Astrocyte of the cerebellum (primary cell): Measurements from ENCODE around the gene MTHFR.

Source experiments
- DNase-seq: peaks from one replicate; pipeline ENCODE4 v3.0.0-alpha.2; 2011; ENCODE audit warnings: low read depth
- H3K4me3 ChIP-seq: 2 replicates; pipeline ENCODE4 v1.5.1; 2011; ENCODE audit warnings: mild to moderate bottlenecking, low read depth, low read length, moderate library complexity
- in situ Hi-C: cut with HindIII; loops from 2 replicates; pipeline ENCODE4 v1.10.0; 2017; ENCODE audit warnings: low sequenced_read_pairs
- TF ChIP-seq, protein P1 (sequence below): IDR thresholded peaks from 2 replicates; pipeline ENCODE4 v1.5.1; 2012; ENCODE audit warnings: low read length, low read depth, moderate library complexity, mild to moderate bottlenecking; ENCODE audit errors: missing control alignments

MTHFR gene

DNA sequence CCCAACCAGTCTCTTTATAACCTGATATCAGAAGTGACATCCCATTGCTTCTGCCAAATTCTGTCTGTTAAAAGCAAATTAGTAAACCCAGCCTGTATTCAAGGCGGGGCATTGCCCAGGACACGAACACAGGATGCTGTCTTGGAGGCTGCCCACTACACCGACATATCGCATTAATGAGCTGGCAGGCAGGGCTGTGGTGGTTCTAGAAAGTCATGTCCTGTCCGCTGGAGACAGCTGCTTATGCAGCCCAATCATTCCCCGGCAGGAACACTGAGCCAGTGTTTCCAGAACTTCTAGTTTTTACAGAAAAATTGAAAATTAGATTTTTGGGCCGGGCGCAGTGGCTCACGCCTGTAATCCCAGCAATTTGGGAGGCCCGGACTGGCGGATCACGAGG, 24.5 kb downstream of the MTHFR start:
- in situ Hi-C loops = no loop called here

DNA sequence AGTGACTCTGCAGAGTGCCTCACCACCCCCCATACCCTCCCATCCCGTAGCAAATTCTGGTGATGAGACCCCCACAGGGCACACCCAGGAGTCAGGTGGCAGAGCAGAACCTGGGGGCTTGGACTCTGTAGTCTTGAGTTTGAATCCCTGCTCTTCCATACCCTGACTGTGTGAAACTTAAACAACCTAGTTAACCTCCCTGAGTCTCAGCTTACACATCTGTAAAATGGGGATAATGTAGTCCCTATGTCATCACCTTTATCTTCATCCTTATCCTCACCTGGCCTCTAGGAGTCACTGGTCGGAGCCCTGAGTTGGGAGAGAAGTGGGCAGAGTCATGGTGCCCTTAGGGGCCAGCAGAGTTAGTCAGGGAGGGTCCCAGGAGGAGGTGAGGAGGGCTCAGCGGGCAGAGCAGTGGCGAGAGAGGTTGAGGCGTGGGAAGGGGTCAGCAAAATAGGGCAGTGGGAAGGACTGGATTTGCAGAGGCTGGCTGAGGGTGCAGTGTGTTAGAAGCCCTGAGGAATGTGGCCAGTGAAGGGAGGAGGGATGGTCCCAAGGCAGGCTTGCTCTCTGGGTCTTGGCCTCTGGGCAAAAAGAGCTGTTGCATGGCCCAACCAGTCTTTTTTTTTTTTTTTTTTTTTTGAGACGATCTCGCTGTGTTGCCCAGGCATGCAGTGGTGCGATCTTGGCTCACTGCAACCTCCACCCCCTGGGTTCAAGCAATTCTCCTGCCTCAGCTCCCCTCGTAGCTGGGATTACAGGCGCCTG, 25.2 kb downstream of the MTHFR start:
- TF ChIP-seq, protein P1, sequence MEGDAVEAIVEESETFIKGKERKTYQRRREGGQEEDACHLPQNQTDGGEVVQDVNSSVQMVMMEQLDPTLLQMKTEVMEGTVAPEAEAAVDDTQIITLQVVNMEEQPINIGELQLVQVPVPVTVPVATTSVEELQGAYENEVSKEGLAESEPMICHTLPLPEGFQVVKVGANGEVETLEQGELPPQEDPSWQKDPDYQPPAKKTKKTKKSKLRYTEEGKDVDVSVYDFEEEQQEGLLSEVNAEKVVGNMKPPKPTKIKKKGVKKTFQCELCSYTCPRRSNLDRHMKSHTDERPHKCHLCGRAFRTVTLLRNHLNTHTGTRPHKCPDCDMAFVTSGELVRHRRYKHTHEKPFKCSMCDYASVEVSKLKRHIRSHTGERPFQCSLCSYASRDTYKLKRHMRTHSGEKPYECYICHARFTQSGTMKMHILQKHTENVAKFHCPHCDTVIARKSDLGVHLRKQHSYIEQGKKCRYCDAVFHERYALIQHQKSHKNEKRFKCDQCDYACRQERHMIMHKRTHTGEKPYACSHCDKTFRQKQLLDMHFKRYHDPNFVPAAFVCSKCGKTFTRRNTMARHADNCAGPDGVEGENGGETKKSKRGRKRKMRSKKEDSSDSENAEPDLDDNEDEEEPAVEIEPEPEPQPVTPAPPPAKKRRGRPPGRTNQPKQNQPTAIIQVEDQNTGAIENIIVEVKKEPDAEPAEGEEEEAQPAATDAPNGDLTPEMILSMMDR = no peak
- H3K4me3 ChIP-seq = no peak overlapping the region
- in situ Hi-C loops = no loop called here
- DNase-seq = no peak

More for the DNA sequence above, 24.5 kb downstream of the MTHFR start:
- DNase-seq = no peak
- H3K4me3 ChIP-seq = no peak overlapping the region
- TF ChIP-seq, protein P1 = no peak

DNA sequence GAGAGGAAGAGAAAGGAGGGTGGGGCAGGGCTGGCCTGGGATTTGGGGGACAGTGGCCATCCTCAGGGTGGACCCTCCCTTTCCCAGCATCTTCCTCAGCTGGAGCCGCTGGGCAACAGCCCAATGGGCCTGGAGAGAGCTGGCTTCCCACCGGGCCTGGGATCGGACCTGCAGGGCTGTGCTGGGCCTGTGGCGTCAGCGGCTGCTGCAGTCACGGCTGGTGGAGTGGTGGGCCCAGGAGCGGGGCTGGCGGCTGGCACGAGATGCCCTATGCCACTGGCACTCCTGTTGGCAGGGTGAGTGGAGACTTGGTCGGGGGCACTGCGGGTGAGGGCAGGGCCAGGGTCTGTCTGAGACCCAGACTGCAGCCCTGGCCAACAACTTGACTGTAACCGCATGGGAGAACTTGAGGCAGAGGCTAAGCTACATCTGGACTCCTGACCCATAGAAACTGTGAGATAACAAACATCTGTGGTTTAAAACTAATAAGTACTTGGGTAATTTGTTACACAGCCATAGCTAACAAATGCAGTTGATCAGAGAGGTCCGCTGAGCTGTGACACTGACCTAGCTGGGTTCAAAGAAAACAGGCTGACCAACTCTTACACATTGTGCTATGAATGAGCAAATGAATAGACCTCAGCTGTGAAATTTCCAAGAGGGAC, 25.9 kb downstream of the MTHFR start:
- no peak for DNase-seq
- in situ Hi-C loops = no loop called here
- H3K4me3 ChIP-seq = no peak overlapping the region
- TF ChIP-seq, protein P1 = no peak

DNA sequence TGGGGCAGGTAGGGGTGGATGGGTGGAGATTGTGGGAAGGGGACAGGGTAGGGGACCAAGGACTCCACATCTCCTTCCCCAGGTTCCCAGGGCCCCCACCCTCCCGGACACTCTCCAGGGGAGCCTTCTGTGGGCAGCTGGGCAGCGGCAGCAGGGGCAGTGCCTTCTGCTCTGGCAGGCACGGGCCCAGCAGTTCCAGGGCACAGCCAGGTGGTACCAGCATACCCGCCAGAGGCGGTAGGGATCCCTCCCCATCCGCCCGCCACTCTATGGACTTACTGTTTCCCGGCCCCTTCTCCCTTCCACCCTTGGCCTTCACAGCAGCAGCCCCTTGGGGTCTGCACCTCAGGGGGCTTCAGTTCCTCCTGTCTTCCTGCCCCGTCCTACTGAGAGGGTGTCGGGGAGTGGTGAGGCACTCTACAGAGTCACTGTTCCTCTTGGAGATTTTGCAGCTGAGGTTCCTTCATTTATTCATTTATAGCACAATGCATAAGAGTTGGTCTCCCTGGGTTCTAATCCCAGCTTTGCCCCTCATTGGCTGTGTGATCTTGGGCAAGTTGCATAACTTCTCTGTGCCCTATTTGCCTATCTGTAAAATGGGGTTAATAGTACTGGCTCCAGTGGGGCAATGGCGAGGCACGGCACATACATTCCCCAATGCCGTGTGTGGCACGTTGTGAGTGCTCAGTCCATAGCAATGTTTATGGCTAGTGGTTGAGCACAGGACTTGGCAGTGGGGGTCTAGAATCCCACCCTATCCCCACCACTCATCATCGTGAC, 26.7 kb downstream of the MTHFR start:
- H3K4me3 ChIP-seq = no peak overlapping the region
- in situ Hi-C loops = no loop called here
- TF ChIP-seq, protein P1 = no peak
- no peak for DNase-seq

DNA sequence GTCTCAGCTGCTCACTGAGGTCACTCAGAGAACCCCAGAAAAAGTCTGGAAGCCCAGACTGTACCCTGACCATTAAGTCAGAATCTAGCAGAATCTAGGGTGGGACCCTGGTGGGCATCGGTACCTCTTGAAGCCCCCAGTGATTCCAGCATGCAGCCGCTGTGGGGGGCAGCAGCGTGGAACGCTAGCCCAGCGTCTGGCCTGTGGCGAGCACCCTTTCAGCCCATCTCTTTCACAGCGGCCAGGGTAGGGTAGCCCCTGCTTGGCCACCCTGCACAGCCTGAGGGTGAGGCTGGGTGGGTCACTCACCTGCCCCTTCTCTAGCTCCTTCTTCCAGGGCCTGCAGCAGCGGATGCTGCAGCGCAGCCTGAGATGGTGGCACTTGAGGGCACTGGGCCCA, 27.4 kb downstream of the MTHFR start:
- DNase-seq = no peak
- no peak overlapping the region for H3K4me3 ChIP-seq
- TF ChIP-seq, protein P1 = no peak
- in situ Hi-C loops = no loop called here

DNA sequence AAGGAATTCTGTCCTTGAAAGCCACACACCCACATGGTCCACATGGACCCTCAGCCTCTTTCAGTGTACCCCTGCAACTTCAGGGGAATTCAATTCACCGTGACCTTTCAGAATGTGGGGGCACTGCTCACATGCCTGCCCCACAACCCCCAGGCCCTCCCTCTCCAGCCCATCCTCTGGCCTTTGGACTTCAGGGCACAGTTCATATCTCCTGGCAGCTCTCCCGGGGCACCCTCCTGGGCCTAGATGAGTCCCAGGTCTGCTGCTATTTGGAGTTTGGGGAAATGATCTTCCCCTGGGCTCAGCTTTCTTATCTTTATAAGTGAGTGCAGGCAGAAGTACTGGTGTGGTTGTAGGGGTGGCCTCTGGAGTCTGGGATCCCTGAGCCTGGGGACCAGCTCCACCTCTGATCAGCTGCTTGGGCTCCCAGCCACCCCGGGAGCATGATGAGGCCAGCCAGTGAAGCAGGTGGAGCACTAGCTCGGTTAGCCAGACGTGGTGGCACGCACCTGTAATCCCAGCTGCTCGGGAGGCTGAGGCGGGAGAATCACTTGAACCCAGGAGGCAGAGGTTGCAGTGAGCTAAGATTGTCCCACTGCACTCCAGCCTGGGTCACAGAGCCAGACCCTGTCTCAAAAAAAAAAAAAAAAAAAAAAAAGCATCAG, 28.0 kb downstream of the MTHFR start:
- DNase-seq = no peak
- in situ Hi-C loops = no loop called here
- TF ChIP-seq, protein P1 = no peak
- H3K4me3 ChIP-seq = no peak overlapping the region
